Adipocyte (in vitro differentiated cells): ENCODE results near the gene LRMDA.

Experiments
- DNase-seq: peaks from one replicate; pipeline ENCODE4 v3.0.0-alpha.2; 2015; ENCODE audit warnings: low read depth
- H3K27me3 ChIP-seq: replicated peaks from 2 replicates; pipeline ENCODE4 v1.7.0; 2013; ENCODE audit warnings: mild to moderate bottlenecking, low read length, moderate library complexity; ENCODE audit not compliant: control insufficient read depth, insufficient read depth
- H3K36me3 ChIP-seq: 2 replicates; pipeline ENCODE4 v1.7.0; 2013; ENCODE audit warnings: low read length, mild to moderate bottlenecking, moderate library complexity; ENCODE audit not compliant: control insufficient read depth, insufficient read depth, severe bottlenecking
- H3K4me1 ChIP-seq: 2 replicates; pipeline ENCODE4 v1.7.0; 2013; ENCODE audit warnings: mild to moderate bottlenecking, low read length, moderate library complexity; ENCODE audit not compliant: control insufficient read depth, insufficient read depth
- H3K4me3 ChIP-seq: 2 replicates; pipeline ENCODE4 v1.7.0; 2013; ENCODE audit warnings: mild to moderate bottlenecking, low read length, moderate library complexity
- H3K9ac ChIP-seq: 2 replicates; pipeline ENCODE4 v1.7.0; 2013; ENCODE audit warnings: mild to moderate bottlenecking, low read length, moderate library complexity
- H3K9me3 ChIP-seq: 2 replicates; pipeline ENCODE4 v1.7.0; 2013; ENCODE audit warnings: mild to moderate bottlenecking, low read length, moderate library complexity; ENCODE audit not compliant: control insufficient read depth

LRMDA gene

DNA sequence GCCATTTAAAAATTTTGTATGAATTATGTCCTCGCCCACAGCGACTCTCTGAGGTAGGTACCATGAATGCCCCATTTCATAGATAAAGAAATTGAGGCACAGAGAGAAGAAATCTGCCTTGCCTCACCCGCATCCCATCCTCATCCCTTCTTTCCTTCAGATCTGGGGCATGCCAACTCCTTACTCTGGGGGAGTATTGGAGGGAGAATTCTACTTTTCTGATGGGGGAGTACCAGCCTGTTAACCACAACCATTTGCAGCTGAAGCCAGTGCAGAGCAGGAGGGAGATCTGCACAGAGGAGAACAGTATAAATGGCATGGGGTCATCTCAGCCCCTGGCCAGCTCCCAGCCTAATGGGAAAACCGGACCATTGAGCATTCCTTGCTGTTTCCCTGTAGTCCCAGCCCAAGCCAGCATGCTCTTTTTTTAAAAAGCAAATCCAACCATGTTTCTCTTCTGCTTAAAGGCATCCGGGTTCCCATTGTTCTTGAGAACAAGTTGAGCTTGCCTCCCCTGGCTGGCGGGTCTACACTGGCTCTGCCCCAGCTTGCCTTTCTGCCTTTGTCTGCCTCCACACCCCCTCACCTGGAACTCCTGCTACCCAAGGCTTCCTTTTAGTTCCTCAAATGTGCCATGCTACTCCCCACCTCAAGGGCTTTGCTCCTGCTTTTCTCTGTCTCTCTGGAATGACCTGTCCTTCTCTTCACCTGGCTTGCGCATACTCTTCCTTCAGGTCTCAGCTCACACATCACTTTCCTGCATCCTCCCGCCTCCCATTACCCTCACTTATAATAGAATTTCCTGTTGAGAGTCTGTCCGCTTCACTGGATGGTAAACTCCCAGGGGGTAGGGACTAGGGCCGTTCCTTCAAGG, 21.1 kb upstream of the LRMDA start:
- H3K27me3 ChIP-seq: no peaks in the 10 kb centered on the region
- H3K4me1 ChIP-seq: peaks cover 14% of the 10 kb centered on the region
- H3K36me3 ChIP-seq: no peaks in the 10 kb centered on the region
- DNase-seq: no peak
- no peak overlapping the region for H3K9ac ChIP-seq
- no peaks in the 10 kb centered on the region for H3K9me3 ChIP-seq
- H3K4me3 ChIP-seq: no peak overlapping the region

DNA sequence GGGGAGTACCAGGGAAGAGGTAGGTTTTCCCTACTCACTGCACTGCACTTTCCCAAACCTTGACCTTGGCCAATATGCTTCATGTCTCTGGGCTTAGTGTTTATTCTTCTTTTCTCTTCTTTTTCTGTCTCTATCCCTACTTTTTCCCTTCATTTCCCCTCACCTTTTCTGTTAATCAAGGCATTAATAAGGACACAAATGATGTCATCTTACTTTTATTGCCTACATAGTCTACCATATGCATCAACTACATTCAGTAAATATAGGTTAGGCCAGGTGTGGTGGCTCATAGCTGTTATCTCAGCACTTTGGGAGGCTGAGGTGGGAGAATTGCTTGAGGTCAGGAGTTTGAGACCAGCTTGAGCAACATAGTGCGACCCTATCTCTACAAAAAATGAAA, 16.9 kb upstream of the LRMDA start:
- Histone ChIP-seq H3K9ac (no peak overlapping the region), H3K36me3 (no peaks in the 10 kb centered on the region), H3K27me3 (no peaks in the 10 kb centered on the region), H3K4me3 (no peak overlapping the region), H3K9me3 (no peaks in the 10 kb centered on the region), H3K4me1 (no peaks in the 10 kb centered on the region)
- no peak for DNase-seq

DNA sequence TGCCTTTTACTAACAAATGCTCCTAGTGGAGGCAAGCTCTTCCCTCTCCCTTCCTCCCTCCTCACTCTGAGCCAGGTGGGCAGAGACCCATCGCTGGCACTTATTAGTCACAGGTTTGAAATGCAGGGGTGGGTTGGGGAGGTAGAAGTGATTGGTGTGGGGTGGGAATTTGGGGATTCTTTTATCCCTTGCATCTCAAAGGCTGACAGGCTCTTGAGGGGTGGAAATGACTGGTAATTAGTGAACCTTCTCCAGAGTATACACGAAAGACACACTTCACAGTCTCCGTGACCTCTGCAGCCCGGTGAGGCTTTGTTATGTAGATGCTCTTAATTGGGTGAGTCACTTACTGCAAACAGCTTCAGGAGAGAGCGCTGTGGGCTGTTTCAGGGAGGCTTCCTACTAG, 13.9 kb upstream of the LRMDA start:
- no peaks in the 10 kb centered on the region for H3K4me1 ChIP-seq
- DNase-seq: no peak
- H3K9ac ChIP-seq: no peak overlapping the region
- H3K27me3 ChIP-seq: no peaks in the 10 kb centered on the region
- no peaks in the 10 kb centered on the region for H3K9me3 ChIP-seq
- H3K36me3 ChIP-seq: no peaks in the 10 kb centered on the region
- H3K4me3 ChIP-seq: no peak overlapping the region

DNA sequence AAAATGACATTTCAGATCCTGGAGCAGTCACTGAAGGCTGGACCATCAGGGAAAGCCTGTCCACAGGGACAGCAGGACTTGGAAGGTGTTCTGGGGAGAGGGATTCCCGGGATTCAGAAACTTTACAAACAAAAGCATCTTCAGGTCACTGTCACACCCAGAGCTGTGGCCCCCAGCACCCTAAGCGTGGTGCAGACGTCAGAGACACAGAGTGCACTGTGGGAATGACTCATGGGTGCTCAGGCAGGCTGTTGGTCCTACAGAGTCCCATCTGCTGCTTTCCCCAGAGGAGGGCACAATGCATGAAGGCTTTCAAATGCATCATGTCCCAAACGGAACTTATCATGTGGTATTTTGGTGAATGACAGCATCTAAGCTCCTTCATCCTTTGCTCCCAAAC, 13.1 kb upstream of the LRMDA start:
- Histone ChIP-seq H3K36me3 (no peaks in the 10 kb centered on the region), H3K4me1 (no peaks in the 10 kb centered on the region), H3K9me3 (no peaks in the 10 kb centered on the region), H3K27me3 (no peaks in the 10 kb centered on the region), H3K4me3 (no peak overlapping the region), H3K9ac (no peak overlapping the region)
- DNase-seq: no peak

DNA sequence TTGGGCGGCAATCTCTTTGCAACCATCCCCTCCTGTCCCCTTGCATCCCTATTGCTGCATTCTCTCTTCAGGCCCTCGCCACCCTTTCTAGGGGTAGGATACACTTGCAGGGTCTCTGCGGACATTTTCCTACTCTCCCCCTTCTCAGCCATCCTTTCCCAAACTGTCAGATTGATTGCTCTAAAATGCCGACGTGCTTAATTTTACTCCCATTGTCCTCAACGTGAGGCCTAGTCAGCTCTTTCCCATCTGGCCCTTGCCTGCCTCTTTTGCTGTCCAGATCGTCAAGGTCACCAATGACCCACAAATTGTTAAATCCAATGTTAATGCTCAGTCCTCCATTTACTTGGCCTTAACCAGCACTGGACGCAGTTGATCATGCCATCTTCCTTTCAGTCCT, 12.7 kb upstream of the LRMDA start:
- no peak for DNase-seq
- no peak overlapping the region for H3K4me3 ChIP-seq
- no peaks in the 10 kb centered on the region for H3K36me3 ChIP-seq
- no peaks in the 10 kb centered on the region for H3K4me1 ChIP-seq
- H3K9me3 ChIP-seq: no peaks in the 10 kb centered on the region
- H3K27me3 ChIP-seq: no peaks in the 10 kb centered on the region
- no peak overlapping the region for H3K9ac ChIP-seq

DNA sequence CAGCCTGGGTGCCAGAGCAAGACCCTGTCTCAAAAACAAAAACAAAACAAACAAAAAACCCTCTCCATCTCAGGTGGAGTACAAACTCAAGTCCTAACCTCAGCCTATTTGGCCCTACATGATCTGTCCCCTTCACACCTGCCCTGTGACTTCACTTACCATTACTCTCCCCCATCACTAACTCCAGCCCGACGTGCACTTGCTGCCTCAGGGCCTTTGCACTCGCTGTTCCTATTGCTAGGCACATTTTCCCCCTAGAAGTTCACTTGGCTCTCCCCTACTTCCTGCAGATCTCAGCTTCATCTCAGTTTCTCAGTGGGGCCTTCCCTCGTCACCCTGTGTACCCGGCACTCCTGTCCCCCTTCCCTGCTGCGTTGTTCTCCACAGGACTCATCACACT, 8.5 kb upstream of the LRMDA start:
- Histone ChIP-seq H3K9me3 (no peaks in the 10 kb centered on the region), H3K4me1 (peaks cover under 1% of the 10 kb centered on the region), H3K9ac (no peak overlapping the region), H3K4me3 (no peak overlapping the region), H3K36me3 (no peaks in the 10 kb centered on the region), H3K27me3 (no peaks in the 10 kb centered on the region)
- DNase-seq: no peak

DNA sequence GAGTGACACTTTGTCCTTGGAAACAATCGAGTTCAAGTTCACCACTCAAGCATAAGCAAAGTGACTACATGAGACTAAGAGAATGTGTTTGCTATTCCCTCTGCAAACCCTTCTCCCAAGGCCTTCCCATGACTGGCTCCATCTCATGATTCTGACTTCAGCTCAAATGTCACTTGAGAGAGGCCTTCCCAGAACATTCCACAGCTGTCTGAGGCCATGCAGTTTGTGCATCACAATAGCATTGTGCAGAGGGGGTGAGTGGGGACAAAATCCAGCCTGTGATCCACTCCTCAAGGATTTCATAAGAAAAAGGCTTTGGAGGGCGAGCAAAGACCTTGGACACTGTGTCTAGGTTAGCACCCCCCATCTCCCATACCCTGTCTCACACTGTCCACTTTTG, 6.9 kb upstream of the LRMDA start:
- no peaks in the 10 kb centered on the region for H3K36me3 ChIP-seq
- H3K4me1 ChIP-seq: peaks cover 14% of the 10 kb centered on the region
- no peaks in the 10 kb centered on the region for H3K27me3 ChIP-seq
- no peak overlapping the region for H3K4me3 ChIP-seq
- no peak for DNase-seq
- no peak overlapping the region for H3K9ac ChIP-seq
- H3K9me3 ChIP-seq: no peaks in the 10 kb centered on the region

DNA sequence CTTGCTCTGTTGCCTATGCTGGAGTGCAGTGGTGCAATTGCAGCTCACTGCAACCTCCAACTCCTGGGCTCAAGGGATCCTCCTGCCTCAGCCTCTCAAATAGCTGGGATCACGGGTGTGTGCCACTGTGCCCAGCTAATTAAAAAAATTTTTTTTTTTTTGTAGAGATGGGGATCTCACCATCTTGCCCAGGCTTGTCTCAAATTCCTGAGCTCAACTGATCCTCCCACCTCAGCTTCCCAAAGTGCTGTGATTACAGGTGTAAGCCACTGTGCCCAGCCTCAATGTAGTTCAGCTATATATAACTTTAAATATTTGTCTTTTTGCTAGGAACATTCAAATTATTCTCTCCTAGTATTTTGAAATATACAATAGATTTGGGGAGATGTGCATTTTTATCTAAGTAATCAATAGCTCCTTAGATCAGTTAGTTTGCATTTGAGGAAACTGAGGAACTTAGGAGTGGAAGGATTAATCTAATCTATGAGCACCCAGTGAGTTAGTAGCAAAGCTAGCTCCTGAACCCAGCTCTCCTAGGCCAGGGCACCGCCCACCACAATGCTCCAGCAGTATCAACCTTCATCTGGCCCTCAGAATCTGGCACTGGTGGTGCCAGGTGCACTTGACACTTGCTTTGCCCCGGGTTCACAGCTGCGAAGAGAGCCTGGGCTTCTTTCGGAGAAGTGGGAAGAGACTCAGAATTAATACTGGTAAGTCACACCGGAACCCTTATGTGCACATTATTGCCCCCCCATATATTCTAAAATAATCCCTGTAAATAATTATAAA, 5.9 kb upstream of the LRMDA start:
- Histone ChIP-seq H3K27me3 (no peaks in the 10 kb centered on the region), H3K9ac (no peak overlapping the region), H3K4me1 (peaks cover 17% of the 10 kb centered on the region), H3K4me3 (no peak overlapping the region), H3K36me3 (no peaks in the 10 kb centered on the region), H3K9me3 (no peaks in the 10 kb centered on the region)
- no peak for DNase-seq

DNA sequence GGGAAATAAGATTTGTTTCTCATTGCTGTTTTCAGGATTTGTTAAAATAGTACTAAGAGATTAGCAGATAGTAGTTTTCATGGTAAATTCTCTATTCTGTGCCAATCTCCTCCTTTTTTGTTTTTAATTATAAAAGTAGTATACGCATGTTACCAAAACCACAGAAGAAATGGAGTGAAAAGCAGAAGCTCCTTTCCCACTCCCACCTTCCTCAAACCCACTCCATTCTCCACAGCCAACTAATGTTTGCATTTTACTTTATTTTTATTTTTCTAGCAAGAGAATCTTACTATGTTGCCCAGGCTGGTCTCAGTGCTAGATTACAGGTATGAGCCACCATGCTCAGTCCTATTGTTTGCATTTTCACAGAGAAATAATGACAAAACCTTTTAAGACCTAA, 4.5 kb upstream of the LRMDA start:
- Histone ChIP-seq H3K4me3 (no peak overlapping the region), H3K27me3 (no peaks in the 10 kb centered on the region), H3K9ac (no peak overlapping the region), H3K36me3 (no peaks in the 10 kb centered on the region), H3K4me1 (peaks cover 24% of the 10 kb centered on the region), H3K9me3 (no peaks in the 10 kb centered on the region)
- no peak for DNase-seq

DNA sequence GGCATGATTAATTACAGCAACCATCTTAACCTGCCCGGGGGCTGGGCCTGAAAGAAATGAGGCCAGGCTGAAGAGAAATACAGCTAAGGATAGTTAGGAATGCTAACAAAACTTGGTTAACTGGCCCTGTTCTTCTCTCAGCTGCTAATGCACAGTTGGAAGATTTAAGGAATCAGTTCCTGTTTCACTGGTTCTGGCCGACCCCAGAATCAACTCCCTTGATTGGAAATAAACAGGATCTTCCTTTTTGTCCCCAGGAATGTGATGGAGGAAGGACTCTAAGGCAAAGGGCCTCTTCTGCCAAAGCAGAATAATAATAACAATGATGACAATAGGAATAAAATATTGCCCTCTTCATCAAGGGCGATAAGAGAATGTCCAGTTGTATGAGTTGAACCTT, 3.5 kb upstream of the LRMDA start:
- Histone ChIP-seq H3K27me3 (no peaks in the 10 kb centered on the region), H3K4me3 (no peak overlapping the region), H3K9ac (no peak overlapping the region), H3K36me3 (no peaks in the 10 kb centered on the region), H3K4me1 (peaks cover 27% of the 10 kb centered on the region), H3K9me3 (no peaks in the 10 kb centered on the region)
- no peak for DNase-seq

DNA sequence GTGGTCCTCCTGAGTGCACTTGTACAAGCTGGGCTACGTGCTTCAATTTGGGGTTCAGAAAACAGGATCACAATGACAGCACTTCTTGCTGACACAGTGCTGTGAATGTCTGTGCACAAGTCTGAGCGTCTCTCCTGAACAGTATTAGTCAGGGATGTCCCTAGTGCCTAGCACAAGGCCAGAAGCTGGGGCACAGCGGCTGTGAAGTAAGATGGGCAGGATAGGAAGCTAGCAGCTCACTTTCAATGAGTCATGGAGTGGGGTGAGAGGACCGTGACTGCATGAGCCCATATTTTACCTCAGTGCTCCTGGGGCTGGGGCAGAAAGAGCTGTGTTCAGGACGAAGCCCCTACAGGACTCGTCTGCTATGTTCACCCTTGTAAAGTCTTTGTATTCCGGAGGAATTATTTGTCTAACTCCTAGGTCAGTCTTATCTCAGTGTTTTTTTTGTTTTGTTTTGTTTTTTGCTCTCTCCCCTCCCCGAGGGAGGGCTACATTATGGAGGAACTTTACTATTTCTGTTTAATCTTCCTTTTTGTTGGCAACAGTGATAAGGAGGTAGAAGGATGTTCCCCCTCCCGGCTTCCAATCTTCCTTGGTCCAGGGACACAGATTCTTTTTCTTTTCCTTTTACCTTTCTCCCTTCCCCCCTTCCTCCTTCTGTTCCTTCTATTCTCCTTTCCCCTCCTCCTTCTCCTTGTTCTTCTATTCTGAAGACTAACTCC, 2.8 kb upstream of the LRMDA start:
- H3K9ac ChIP-seq: no peak overlapping the region
- no peaks in the 10 kb centered on the region for H3K36me3 ChIP-seq
- H3K4me3 ChIP-seq: no peak overlapping the region
- H3K4me1 ChIP-seq: peaks cover 27% of the 10 kb centered on the region
- no peaks in the 10 kb centered on the region for H3K27me3 ChIP-seq
- DNase-seq: no peak
- H3K9me3 ChIP-seq: no peaks in the 10 kb centered on the region
